ENCODE measurements around the gene OR1I1. TPM values are rescaled to one million over a fixed set of nuclear protein-coding genes. Genes with fewer than 3 reads are reported as not detected.

Gene OR1I1
- total RNA-seq (not detected), polyA plus RNA-seq (not detected)

GRCh38 chr19:15081911-15082310 lies at the start of gene OR1I1:
Gene OR1I1, plus strand, starts transcription at chr19:15082211. Its CDS starts 4,855 bp downstream, at chr19:15087066.
- H3K27me3 ChIP-seq: peaks cover 0 to 41% (median 0%) of the 10 kb centered on the region in 3 donors
- intact Hi-C loops (cut with DNase I): no loop called here
- H3K9me3 ChIP-seq: no peaks in the 10 kb centered on the region
- peak; percentile 18 for DNase-seq
- WGBS, 2 donors: 66 to 67% methylated on average over 6 of the region's 6 CpGs
- no peaks in the 10 kb centered on the region for H3K36me3 ChIP-seq
- H3K4me3 ChIP-seq: no peak within 1 kb of the TSS
- TF ChIP-seq POLR2A (IDR thresholded peaks at IDR 0.05) (no peak), CTCF (IDR thresholded peaks at IDR 0.05) (no peak), POLR2AphosphoS5 (IDR thresholded peaks at IDR 0.05) (no peak)
- H3K4me1 ChIP-seq: no peaks in the 10 kb centered on the region
- no peak within 1 kb of the TSS for H3K27ac ChIP-seq

DNA sequence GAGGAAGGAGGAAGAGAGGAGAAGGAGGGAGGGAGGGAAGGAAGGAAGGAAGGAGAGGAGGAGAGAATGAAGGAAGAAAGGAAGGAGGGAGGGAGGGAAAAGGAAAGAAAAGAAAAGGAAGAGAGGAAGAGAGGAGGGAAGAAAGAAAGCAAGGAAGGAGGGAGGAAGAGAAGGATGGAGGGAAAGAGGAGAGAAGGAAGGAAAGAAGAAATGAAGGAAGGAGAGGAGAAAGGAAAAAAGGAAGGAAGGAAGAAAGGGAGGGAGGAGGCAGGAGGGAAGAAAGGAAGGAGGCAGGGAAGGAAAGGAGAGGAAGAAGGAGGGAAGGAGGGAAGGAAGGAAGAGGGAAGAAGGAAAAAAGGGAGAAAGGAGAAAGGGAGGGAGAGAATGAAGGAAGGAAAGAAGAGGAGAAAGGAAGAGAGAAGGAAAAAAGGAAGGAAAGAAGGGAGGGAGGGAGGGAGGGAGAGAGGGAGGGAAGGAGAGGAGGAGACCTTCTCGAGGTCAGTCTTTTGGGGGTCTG lies 46.2 kb upstream of the OR1I1 start:
- H3K4me1 ChIP-seq: no peaks in the 10 kb centered on the region
- WGBS, 2 donors: 32 to 52% methylated on average over 1 of the region's 1 CpG
- DNase-seq: no peak
- H3K4me3 ChIP-seq: no peak overlapping the region
- intact Hi-C loops (cut with DNase I): no loop called here
- no peak overlapping the region for H3K27ac ChIP-seq
- peaks cover 0 to 16% (median 0%) of the 10 kb centered on the region in 3 donors for H3K27me3 ChIP-seq
- no peak for TF ChIP-seq POLR2A (IDR thresholded peaks at IDR 0.05)
- TF ChIP-seq CTCF (IDR thresholded peaks at IDR 0.05): no peak
- TF ChIP-seq EP300 (IDR thresholded peaks at IDR 0.05): no peak
- no peak for TF ChIP-seq POLR2AphosphoS5 (IDR thresholded peaks at IDR 0.05)
- H3K9me3 ChIP-seq: no peaks in the 10 kb centered on the region
- no peaks in the 10 kb centered on the region for H3K36me3 ChIP-seq

DNA sequence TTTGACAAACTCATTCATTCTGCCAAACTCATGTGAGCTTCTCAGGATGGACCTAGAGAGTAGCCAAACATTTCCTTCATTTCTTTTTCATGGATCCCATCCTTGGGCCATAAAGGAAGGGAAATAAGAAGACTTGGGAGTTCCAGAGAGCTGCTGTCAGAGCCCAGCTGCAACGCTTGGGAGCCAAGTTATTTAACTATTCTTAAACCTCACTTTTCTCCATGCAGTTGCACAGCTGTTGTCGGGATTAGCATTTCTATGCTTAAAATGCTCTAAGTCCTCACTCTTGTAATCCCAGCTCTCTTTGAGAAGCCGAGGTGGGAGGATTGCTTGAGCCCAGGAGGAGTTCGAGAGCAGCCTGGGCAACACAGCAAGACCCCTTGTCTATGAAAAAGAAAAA lies 44.4 kb upstream of the OR1I1 start:
- TF ChIP-seq CTCF (IDR thresholded peaks at IDR 0.05) (no peak), POLR2AphosphoS5 (IDR thresholded peaks at IDR 0.05) (no peak), POLR2A (IDR thresholded peaks at IDR 0.05) (no peak), EP300 (IDR thresholded peaks at IDR 0.05) (no peak)
- H3K27me3 ChIP-seq: peaks cover 0 to 28% (median 0%) of the 10 kb centered on the region in 3 donors
- H3K27ac ChIP-seq: no peak overlapping the region
- H3K4me1 ChIP-seq: no peaks in the 10 kb centered on the region
- 56 to 62% methylated on average over 4 of the region's 4 CpGs for WGBS, 2 donors
- no peaks in the 10 kb centered on the region for H3K36me3 ChIP-seq
- DNase-seq: no peak
- intact Hi-C loops (cut with DNase I): no loop called here
- no peaks in the 10 kb centered on the region for H3K9me3 ChIP-seq
- H3K4me3 ChIP-seq: no peak overlapping the region

DNA sequence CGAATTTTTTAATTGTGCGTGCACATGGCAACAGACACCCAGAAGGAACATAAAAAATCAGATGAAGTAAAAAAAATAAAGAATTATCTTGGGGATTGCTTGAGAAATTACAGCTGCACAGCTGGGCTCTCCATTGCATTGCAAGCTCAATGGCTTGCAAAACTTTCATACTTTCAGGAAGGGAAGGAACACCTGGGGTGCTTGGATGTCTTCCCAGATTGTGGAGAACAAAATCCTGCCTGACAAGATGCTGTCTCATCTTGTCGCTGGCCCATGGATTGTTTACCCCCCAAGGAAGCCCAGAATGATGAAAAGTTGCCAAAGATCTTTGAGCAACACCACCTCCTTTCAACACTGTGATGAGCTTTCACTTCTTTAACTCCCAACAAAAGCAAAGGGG lies 43.7 kb upstream of the OR1I1 start:
- intact Hi-C loops (cut with DNase I): no loop called here
- Histone ChIP-seq H3K27ac (no peak overlapping the region), H3K9me3 (no peaks in the 10 kb centered on the region), H3K4me1 (no peaks in the 10 kb centered on the region), H3K27me3 (peaks cover 0 to 24% (median 0%) of the 10 kb centered on the region in 3 donors), H3K36me3 (no peaks in the 10 kb centered on the region), H3K4me3 (no peak overlapping the region)
- no peak for DNase-seq
- WGBS, 2 donors: 71 to 72% methylated on average over 3 of the region's 3 CpGs
- TF ChIP-seq POLR2A (IDR thresholded peaks at IDR 0.05) (no peak), POLR2AphosphoS5 (IDR thresholded peaks at IDR 0.05) (peak in 1 of 4 donors; percentile 22)

DNA sequence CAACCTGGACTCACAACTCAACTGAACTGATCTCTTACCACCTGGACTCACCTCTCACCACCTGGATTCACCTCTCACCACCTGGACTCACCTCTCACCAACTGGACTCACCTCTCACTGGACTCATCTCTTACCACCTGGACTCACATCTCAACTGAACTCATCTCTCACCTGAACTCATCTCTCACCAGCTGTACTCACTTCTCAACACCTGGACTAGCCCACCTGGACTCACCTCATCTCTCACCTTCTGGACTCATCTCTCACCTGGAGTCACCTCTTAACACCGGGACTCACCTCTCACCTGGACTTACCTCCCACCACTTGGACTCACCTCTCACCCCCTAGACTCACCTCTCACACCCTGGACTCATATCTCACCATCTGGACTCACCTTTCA lies 40.0 kb upstream of the OR1I1 start:
- Histone ChIP-seq H3K9me3 (no peaks in the 10 kb centered on the region), H3K4me3 (no peak overlapping the region), H3K27ac (no peak overlapping the region), H3K4me1 (no peaks in the 10 kb centered on the region), H3K36me3 (no peaks in the 10 kb centered on the region), H3K27me3 (peaks cover 0 to 26% (median 0%) of the 10 kb centered on the region in 3 donors)
- no peak for DNase-seq
- no peak for TF ChIP-seq POLR2A (IDR thresholded peaks at IDR 0.05)
- no peak for TF ChIP-seq CTCF (IDR thresholded peaks at IDR 0.05)
- intact Hi-C loops (cut with DNase I): no loop called here
- WGBS, 2 donors: 76 to 87% methylated on average over 1 of the region's 1 CpG

Data from sigmoid colon (tissue), 7 donors.